ENCODE results near the gene NPHS1.
A peak's percentile ranks its signal among the peaks of the same experiment; 100 is the strongest.
"Not testable (repeated sequence)": the region's sequence is repeated elsewhere in the genome, so short reads cannot be mapped to it uniquely, and the experiment has no call there.

The NPHS1 gene

DNA sequence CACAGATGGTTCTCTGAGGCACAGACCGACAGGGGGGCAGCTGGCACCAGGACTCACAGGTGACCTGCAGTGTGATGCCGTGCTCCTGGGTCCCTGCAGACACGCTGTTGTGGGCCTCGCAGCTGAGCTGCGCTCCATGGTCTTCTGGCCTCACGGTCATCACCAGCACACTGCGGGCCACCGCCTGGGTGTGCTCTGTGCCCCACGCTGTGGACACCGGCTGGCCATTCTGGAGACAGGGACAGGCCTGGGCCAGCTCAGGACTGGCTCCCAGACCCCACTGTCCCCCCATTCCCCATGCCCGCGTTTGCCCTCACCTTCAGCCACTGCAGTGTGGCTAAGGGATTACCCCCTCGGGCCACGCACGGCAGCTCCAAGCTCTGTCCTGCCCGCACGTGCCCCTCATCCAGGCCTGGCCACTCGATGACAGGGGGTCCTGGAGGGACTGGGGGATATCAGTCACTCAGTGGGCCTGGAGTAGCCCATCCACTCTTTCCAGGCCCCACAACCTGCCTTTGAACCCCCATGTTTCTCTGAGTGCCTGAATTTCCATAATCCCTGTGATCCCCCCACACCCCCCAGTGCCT is 3.3 kb downstream of the NPHS1 start:
- DNase-seq (ENCODE audit: low read depth in 2 of 2, low spot score in 1 of 2): no peak

DNA sequence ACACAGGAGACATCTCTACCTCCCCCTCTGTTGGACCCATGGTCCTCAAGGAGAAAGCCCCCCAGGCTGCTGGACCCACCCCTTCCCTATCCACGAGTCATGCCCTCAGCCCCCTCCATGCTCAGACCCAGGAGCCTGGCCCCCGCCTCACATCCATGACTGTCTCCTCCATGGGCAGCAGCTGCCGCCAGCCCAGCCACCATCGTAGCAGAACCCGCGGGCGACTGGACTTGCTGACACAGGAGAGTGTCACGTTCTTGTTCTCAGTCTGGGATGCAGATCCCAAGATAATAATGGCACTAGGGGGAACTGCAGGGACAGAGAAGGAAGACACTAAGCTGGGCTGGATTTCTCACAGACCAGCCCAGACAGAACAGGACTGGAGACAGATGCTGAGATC is 3.8 kb downstream of the NPHS1 start:
- DNase-seq (ENCODE audit: low read depth in 2 of 2, low spot score in 1 of 2): no peak

DNA sequence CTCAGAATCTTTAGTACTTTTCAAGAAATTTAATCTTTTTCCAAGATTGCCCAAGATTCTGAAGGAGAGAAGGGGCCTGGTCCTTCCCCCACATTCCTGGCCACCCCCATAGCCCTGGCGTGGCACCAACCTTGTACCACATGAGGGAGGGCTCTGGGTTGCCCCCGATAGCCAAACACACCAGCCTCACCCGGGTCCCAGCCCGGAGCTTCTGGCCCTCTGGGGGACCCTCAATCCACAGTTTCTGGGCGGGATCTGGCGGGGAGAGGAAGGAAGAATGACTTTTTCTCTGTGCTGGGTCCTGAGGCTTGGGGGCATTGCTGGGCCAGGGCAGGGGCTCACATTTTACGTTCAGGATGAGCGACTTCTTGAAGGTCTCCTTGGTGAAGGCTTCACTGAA is 4.4 kb downstream of the NPHS1 start:
- no peak for DNase-seq (ENCODE audit: low read depth in 2 of 2, low spot score in 1 of 2)

DNA sequence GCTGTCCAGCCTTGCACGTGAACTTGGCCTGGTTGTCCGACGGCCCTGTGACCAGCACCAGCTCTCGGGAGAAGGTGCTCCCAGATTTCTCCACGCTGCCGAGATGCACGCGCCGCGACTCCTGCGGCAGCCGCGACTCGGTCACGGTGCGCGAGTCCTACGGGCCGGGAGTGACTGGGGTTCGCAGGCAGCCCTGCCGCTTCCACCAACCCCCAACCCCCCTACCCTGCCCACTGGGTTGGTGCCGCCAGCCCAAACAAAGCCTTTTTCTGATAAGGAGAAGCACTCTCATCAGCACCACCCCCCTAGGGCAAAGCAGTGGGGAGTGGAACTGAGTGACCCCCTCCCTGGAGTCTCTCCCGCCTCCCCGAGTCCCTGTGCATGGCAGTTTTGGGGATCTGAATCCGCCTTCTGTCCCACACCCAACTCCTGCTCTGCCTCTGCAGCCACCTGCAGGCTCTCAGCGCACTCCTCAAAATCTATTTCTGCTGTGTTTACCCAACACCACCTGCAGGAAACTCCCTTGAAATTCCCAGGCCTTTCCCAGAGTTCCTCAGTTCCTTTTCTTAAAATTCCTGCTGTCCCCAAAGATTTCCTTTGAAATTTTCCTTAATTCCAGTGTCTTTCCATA is 6.2 kb downstream of the NPHS1 start:
- DNase-seq (ENCODE audit: low read depth in 2 of 2, low spot score in 1 of 2): no peak

DNA sequence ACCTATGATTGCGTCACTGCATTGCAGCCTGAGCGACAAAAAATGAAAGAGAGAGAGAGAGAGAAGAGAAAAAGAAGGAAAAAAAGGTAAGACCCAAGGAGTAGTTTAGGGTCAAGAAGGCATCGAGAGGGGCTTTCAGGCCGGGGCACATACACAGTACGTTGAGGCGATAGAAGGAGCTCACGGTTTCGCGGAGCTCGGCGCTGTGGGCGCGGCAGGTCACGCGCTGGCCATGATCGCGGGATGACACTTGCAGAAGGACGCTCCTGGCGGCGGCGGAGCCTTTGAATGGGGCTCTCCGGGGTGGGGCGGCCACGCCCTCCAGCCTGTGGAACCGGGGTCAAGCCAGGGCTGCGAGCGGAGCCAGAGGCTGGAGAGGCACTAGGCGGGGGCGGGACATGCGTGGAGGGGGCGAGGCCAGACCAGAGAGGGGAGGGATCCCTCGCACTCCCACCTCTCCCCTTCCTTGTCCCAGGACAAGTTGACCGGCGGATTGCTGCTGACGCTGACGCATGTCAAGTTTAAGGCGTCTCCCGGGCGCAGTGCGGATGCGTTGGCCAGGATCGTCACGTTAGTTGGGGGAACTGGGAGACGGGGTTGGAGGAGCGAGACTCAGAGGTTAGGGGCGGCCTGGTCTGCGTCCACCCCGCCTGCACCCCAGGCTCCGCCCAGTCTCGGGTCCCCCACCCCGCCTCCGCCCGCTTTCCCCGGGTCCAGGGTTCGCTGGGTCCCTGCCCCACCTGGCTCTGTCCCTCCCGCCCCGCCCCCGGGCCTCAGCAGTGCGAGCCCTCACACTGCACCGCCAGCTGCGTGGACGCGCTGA is 6.9 kb downstream of the NPHS1 start:
- no peak for DNase-seq (ENCODE audit: low read depth in 2 of 2, low spot score in 1 of 2)

DNA sequence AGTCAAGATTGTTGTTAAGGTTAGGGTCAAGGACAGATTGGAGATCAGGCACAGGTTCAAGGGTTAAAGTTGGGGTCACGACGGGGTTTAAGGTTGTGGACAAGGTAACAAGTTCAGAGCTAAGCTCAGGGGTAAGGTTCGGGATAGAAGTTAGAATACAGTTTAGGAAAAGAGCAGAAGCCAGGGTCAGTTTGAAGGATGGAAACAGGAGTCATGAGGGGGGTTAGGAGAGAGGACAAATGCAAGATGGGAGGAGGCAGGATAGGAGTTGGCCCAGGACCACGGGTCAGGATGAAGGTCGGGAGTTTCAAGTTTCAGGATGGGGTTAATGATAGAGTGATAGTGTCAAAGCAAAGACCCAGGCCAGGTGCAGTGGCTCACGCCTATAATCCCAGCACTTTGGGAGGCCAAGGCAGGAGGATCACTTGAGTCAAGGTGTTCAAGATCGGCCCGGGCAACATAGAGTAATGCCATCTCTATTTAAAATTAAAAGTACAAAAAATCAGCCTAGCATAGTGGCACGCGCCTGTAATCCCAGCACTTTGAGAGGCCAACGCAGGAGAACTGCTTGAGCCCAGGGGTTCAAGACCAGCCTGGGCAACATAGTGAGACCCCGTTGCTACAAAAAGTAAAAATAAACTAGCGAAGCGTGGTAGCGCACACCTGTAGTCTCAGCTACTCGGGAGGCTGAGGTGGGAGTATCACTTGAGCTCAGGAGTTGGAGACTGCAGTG is 7.7 kb downstream of the NPHS1 start:
- DNase-seq (ENCODE audit: low read depth in 2 of 2, low spot score in 1 of 2): no peak

DNA sequence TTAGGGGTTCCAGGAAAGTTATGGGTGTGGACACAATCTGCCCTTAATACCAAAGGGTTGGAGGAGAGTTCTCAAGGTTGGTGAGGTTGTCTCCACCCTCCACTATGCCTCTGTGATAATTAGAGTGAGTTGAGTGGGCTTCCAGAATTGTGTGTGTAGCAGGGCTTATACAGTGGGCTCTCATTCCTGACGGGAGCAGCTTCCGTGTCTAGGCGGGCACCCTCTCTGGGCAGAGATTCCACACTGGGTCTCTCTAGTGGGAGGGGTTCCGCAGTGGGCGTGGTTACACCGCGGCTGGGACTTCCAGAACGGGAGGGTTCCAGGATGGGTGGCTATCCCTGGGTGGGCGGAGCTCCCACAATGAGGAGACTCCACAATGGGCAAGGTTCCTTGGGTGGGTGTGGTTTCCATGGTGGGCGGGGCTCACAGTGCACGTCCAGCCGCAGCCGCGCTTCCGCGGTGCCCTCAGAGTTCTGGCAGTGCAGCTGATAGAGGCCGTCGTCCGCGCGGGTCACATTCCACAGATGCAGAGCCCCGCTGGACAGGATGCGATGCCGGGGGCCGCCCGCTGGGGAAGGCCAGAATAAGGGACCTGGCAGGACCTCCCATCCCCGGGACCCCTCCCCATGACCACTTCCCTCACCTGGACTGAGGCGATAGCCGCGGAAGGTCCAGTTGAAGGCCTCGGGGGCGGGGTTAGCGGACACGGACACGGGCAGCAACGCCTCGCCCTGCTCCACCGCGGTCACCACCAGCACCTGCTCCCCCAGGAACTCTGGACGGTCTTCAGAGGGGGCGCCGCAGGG is 8.4 kb downstream of the NPHS1 start:
- DNase-seq (ENCODE audit: low read depth in 2 of 2, low spot score in 1 of 2): no peak

DNA sequence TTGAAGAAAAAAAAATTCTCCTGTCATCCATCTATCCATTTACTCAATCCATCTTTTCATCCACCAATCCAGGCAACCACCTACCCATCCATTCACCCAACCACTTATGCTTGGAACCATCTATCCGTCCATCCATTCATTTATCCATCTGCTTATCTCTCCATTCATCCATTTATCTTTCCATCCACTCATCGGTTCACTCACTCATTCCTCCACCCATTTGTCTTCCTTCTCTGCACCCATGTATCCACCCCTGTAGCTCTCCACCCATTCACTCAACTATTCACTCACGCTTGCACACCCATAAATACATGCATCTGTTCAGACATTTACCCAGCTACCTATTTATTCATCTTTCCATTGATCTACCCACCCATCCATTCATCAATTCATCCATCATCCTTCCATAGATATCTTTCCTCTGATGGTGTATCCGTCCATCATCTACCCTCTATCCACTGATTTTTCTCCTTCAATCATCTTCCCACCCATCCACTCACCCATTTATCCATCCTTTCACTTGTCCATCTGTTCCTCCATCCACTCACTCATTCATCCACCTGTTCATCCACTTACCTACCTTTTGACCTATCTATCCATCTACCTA is 9.5 kb downstream of the NPHS1 start:
- DNase-seq (ENCODE audit: low read depth in 2 of 2, low spot score in 1 of 2): no peak

DNA sequence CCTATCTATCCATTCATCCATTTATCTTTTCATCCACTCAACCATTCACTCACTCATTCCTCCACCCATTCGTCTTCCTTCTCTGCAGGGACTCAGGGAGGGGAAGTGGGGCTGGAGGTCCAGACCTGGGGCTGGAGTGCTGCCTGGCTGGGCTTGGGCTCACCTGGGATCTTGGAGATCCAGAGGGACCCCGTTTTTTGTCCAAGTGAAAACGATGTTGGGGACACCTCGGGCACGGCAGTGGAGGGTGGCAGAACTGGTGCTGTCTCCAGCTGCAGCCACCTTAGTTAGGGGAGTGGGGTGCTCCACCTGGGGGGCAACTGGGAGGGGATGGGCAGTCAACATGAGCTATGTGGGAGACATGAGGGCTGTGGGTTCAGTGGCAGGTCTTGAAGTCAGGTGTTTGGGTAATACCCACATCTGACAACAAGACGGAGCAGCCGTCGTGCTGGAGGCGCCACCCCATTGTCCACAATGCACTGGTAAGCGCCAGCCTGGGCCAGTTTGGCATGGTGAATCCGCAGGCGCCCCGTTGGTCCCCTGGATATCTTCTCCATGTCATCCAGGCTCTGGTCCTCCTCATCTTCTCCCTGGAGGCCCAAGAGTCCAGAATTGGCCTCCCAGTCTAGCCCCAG is 10.2 kb downstream of the NPHS1 start:
- no peak for DNase-seq (ENCODE audit: low read depth in 2 of 2, low spot score in 1 of 2)

DNA sequence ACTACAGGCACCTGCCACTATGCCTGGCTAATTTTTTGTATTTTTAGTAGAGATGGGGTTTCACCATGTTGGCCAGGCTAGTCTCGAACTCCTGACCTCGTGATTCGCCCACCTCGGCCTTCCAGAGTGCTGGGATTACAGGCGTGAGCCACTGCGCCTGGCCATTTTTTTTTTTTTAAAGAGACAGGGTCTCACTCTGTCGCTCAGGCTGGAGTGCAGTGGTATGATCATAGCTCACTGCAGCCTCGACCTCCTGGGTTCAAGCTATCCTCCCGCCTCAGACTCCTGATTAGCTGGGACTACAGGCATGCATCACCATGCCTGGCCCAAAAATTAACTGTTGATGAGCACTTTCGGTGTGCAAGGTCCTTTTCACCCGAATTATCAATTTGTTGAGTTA is 16.2 kb downstream of the NPHS1 start:
- not testable (repeated sequence) for DNase-seq (ENCODE audit: low read depth in 2 of 2, low spot score in 1 of 2)

DNA sequence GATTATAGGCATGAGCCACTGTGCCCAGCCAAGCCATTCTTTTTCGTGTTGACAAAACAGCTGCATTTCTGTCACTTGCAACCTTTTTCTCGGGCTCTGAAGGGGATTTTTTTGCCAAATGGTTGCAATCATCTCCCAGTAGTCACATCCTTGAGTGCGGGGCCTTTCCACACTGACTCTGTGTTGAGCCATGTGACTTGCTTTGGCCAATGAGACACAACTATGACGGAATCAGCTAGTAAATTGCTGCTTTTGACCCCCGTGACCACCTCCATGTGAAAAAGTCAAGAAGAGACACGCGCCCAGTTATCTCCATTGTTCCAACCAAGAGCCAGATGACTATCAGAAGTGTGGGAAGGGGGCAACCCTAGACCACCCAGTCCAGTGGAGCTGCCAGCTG is 18.3 kb downstream of the NPHS1 start:
- no peak for DNase-seq (ENCODE audit: low read depth in 2 of 2, low spot score in 1 of 2)

DNA sequence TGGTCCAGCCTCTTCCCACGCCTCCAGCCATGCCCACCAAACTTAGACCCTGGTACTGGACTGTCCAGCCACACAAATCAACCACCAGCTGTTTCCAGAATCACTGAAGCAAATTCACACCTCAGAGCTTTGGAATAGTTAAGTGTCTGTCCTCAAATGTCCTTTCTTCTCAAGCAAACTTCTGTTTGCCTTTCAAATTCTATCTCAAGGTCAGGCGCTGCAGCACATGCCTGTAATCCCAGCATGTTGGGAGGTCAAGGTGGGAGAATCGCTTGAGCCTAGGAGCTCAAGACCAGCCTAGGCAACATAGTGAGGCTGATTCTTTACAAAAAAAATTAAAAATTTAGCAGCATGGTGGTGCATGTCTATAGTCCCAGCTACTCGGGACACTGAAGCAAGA is 20.2 kb downstream of the NPHS1 start:
- no peak for DNase-seq (ENCODE audit: low read depth in 2 of 2, low spot score in 1 of 2)

DNA sequence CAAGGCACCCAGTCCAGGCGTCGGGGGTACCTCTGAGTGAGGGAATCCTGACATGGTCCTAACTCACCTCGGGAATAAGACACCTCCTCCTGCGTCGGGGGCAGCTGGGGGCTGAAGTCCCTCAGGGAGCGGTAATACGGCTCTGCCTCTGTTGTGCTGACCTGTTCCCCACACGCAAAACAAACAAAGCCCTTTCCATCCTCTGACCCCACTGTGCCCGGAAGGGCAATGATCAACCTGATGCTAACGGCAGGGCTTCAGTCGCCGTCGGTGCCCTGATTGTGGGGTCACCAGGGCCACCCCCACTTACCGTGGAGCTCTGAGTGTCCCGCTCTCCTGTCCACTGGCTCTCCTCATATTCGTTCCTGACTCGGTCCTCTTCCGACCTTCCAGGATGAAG is 21.3 kb downstream of the NPHS1 start:
- DNase-seq (ENCODE audit: low read depth in 2 of 2, low spot score in 1 of 2): no peak

DNA sequence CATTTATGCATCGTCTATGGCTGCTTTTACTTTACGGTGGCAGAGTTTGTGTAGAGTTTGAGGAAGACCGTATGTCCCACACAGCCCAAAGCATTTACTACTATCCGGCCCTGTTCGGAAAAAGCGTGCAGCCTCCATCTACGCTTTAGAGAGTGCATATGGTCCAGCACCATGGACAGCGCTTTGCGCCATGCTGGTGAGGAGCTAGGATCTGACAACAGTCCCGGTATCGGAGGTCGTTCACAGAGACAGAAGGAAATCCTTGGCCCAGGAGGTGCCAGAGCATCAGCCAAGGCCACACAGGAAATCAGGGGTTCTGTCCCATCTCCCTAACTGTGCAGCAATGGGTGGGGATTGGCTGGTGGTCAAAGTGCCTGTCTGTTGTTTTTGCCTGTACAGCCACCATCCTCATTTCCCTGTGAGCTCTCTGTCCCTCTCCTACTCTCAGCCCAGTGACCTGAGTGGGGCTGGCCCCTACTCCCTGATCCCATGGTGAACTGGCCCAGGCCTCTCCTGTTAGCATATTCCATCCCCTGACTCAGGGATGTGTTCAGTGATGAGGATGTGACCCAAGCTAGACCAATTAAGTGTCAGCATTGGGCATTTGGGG is 23.5 kb downstream of the NPHS1 start:
- DNase-seq (ENCODE audit: low read depth in 2 of 2, low spot score in 1 of 2): peak; percentile 15 to 21

DNA sequence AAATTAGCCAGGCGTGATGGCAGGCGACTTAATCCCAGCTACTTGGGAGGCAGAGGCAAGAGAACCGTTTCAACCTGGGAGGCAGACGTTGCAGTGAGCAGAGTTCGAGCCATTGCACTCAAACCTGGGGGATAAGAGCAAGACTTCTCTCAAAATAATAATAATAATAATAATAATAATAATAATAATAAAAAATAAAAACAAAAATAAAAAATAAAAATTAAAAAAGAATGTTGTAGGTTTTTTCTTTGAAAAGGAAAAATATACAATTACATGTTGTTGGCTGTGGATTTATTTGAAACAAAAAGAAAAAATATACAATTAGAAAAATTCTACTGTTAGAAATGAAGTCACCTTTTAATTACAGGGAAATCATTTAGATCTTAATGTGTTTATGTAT is 28.2 kb downstream of the NPHS1 start:
- no peak for DNase-seq (ENCODE audit: low read depth in 2 of 2, low spot score in 1 of 2)

DNA sequence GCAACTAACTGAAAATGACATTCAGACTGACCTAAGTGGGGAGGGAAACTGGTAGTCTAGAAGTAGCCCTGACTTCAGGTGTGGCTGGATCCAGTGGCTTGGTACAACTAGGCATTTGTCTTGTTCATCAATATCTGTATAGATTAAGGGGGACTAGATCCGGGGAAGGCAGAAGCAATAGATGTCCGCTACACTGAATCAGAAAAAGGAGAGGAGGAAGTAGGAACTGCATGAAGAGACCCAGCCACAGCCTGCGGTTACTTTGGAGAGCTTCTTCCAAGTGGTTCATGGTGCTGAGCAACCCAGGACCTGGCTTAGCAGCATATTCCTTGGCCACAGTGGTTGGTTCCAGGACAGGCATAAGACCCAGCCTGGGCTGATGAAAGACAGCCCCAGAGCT is 29.7 kb downstream of the NPHS1 start:
- DNase-seq (ENCODE audit: low read depth in 2 of 2, low spot score in 1 of 2): no peak

DNA sequence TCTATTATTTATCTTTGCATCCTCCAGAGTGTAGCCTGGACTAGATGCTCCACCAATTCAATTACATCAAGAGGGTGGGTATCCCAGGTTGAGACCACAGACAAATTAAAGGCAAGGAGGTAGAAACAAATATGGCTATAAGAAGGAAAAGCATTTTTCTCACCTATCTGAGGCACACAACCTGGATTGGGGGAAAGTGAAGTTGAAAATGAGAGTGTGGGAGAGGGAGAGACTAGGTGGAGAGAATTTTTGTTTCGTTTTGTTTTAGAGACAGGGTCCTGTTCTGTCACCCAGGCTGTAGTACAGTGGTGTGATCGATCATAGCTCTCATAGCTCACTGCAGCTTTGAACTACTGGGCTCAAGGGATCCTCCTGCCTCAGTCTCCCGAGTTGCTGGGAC is 33.9 kb downstream of the NPHS1 start:
- DNase-seq (ENCODE audit: low read depth in 2 of 2, low spot score in 1 of 2): no peak

DNA sequence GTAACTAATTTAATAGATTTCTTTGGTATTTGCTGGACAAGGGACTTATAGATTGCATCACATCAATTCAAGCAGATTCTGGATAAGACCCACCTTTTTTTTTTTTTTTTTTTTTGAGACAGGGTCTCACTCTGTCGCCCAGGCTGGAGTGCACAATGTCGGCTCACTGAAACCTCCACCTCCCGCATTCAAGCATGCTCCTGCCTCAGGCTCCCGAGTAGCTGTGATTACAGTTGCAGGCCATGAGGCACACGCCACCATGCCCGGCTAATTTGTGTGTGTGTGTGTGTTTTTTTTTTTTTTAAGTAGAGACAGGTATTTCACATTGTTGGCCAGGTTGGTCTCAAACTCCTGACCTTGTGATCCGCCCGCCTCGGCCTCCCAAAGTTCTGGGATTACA is 35.5 kb downstream of the NPHS1 start:
- no peak for DNase-seq (ENCODE audit: low read depth in 2 of 2, low spot score in 1 of 2)

DNA sequence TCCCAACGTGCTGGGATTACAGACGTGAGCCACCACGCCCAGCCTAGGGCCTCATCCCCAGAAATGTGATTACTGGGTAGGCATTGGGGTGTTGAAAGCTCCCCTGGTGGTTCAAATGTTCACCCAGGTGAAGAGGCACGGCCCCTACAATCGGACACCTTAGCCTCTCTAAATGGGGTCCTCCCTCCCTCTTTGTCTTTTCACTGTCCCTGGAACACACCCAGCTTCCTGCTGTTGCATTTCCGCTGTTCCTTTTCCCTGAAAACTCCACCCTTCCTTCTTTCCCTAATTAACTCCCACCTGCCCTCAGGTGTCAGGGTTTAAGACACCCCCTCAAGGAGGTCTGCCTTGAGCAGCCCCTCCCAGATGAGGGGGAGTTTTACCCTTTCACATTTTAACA is 36.0 kb downstream of the NPHS1 start:
- no peak for DNase-seq (ENCODE audit: low read depth in 2 of 2, low spot score in 1 of 2)

All from stimulated activated CD8-positive, alpha-beta memory T cell treated with anti-CD3 and anti-CD28 coated beads, Interleukin-4, amount 100 ng/mL, for 1 hour (primary cell).